ENCODE data around the gene PIK3C2B. TPM values are rescaled to one million over a fixed set of nuclear protein-coding genes. Genes with fewer than 3 reads are reported as not detected.
A peak's percentile ranks its signal among the peaks of the same experiment; 100 is the strongest.

Gene PIK3C2B
- total RNA-seq, 1 experiment from 2014 or later = 4.9 TPM

GRCh38 chr1:204468766-204469302 lies 25.8 kb downstream of the PIK3C2B start:
- in situ Hi-C loops (cut with HindIII; ENCODE audit: low pct_unique_long_range_greater_than_20kb, low sequenced_read_pairs) = no loop called here
- no peak for DNase-seq (ENCODE audit: low read depth, low spot score)

DNA sequence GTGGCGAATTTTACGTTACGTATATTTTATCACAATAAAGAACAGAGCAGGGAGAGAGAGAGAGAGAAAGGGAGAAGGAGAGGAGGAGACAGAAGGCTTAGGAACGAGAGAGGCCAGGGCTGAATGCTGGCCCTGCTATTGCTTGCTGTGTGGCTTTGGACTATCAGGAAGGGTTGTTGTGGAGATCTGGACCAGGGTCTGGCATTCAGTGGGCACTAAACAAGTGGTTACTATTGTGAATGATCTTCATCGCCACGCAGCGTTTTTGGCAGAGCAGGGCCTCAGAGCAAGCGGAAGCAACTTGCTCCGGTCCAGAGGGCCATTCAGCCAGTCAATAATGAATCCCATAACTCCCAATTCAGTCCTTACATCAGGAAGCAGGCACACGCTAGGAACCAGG lies 26.4 kb downstream of the PIK3C2B start:
- in situ Hi-C loops (cut with HindIII; ENCODE audit: low pct_unique_long_range_greater_than_20kb, low sequenced_read_pairs) = no loop called here
- no peak for DNase-seq (ENCODE audit: low read depth, low spot score)

DNA sequence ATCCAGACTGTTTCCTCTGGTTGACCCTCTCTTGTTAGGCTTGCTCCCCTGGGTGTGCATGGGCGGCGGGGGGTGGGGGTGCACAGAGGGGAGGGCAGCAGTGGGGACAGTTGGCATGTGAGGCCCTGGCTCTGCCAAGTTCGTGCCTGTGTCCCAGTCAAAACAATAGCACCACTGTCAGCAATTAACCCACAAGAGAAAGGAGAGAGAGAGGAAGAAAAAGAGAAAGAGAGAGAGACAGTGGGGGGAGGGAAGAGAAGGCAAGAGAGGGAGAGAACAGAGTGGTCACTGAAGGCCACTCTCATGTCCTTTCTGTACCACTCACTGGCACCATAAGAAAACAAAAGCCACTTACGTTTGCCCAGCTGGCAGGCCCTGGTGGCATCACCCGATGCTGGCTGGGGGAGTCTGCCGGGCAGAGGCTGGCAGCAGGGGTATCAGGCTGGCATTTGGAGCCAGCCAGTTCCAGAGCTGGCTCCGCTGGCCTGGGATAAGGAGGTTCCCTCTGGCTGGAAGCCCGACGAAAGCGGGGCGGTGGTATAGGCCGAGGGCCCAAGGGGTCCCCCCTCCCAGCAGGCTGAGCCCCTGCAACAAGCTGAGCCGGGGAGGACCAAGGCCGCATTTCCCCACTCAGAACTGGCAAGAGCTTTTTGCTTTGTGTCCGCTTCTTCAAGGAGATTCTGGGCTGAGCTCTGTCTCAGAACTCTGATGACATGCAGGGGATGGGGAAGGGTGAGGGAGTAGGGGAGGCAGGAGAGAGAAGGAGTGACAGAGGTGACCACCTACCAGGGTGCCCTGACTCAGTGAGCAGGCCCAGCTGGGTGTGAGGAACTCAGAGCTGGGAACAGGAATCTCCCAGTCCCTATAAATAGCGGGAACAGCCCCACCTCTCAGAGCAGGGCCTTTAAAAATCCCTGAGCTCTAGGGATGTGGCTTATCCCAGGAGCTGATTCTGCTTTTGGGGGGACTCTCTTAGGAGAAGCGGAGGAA lies 27.9 kb downstream of the PIK3C2B start:
- in situ Hi-C loops (cut with HindIII; ENCODE audit: low pct_unique_long_range_greater_than_20kb, low sequenced_read_pairs) = no loop called here
- DNase-seq (ENCODE audit: low read depth, low spot score) = peak; percentile 76

- peak; percentile 7 for DNase-seq (ENCODE audit: low read depth, low spot score)
- in situ Hi-C loops (cut with HindIII; ENCODE audit: low pct_unique_long_range_greater_than_20kb, low sequenced_read_pairs) = no loop called here
Measured at GRCh38 chr1:204465546-204466415, 28.8 kb downstream of the PIK3C2B start.

GRCh38 chr1:204464701-204465100 lies 29.9 kb downstream of the PIK3C2B start:
- DNase-seq (ENCODE audit: low read depth, low spot score) = no peak
- in situ Hi-C loops (cut with HindIII; ENCODE audit: low pct_unique_long_range_greater_than_20kb, low sequenced_read_pairs) = no loop called here

DNA sequence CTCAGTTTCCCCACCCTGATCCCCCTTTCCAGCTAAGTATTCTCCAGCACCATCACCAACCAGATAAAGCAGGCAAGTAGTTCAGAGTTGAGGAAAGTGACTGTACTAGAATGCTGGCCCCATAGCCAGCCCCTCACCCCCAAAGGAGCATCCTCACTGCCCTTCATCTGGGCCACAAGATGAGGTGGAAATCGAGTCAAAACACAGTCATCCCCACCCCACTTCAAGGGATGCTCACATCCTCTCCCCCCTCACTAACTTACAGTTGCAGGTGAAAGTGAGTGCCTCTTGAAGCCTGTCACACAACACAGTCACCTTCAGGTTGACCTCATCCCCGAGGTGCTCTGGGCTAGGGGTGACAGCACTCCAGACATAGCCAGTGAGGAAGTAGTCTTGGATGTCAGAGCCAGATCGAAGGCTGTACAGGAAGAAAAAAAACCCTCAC lies 30.4 kb downstream of the PIK3C2B start:
- in situ Hi-C loops (cut with HindIII; ENCODE audit: low pct_unique_long_range_greater_than_20kb, low sequenced_read_pairs) = no loop called here
- no peak for DNase-seq (ENCODE audit: low read depth, low spot score)

DNA sequence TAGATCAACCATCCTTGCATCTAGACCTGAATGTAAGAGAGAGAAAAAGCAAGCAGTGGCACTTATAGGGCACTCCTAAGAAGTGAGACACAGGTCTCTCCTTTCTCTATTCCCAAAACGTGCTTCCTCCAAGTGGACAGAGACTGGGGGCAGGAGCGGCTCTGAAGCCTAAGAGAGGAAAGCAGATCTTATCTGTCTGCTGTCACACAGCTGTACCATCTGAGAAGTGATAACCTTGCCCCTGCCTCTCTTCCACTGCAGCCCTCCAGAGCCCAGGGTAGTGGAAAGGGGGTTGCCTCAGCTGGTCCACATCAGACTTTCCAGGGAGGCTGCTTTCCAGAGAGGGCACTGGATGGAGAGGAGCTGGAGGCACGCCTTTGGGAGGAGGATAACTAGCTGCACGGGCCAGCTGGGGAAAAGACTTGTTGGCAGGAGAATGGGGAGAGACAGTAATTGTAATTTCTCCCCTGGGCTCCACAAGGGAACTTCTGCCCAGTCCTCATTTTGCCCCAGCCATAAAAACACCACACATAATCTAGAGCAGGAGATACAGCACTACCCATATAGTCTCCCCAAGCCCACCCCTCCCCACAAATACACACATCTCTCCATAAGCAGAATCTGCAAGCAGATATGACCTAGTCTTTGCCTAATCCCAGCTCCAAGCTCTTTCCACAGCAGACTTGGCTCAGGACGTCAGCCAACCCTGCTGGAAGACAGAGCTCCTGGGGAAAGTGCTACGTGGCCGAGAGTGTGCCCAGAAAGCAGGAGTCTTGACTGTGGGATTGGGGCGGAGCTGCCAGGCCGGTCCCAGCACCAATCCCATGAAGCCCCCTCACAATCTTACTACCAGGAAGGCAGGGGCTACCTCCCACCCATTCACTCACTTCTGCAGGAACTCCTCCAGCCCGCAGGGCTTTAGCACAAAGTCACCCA lies 31.2 kb downstream of the PIK3C2B start:
- in situ Hi-C loops (cut with HindIII; ENCODE audit: low pct_unique_long_range_greater_than_20kb, low sequenced_read_pairs) = no loop called here

GRCh38 chr1:204462229-204462561 lies 32.4 kb downstream of the PIK3C2B start:
- in situ Hi-C loops (cut with HindIII; ENCODE audit: low pct_unique_long_range_greater_than_20kb, low sequenced_read_pairs) = no loop called here
- DNase-seq (ENCODE audit: low read depth, low spot score) = no peak

More for the DNA sequence above, 31.2 kb downstream of the PIK3C2B start:
- no peak for DNase-seq (ENCODE audit: low read depth, low spot score)

GRCh38 chr1:204461331-204462228 lies 33.0 kb downstream of the PIK3C2B start:
- in situ Hi-C loops (cut with HindIII; ENCODE audit: low pct_unique_long_range_greater_than_20kb, low sequenced_read_pairs) = no loop called here
- no peak for DNase-seq (ENCODE audit: low read depth, low spot score)

- in situ Hi-C loops (cut with HindIII; ENCODE audit: low pct_unique_long_range_greater_than_20kb, low sequenced_read_pairs) = no loop called here
- DNase-seq (ENCODE audit: low read depth, low spot score) = no peak
Measured at GRCh38 chr1:204460346-204460745, 34.3 kb downstream of the PIK3C2B start.

- DNase-seq (ENCODE audit: low read depth, low spot score) = no peak
- in situ Hi-C loops (cut with HindIII; ENCODE audit: low pct_unique_long_range_greater_than_20kb, low sequenced_read_pairs) = no loop called here
Measured at GRCh38 chr1:204459706-204460105, 34.9 kb downstream of the PIK3C2B start.

DNA sequence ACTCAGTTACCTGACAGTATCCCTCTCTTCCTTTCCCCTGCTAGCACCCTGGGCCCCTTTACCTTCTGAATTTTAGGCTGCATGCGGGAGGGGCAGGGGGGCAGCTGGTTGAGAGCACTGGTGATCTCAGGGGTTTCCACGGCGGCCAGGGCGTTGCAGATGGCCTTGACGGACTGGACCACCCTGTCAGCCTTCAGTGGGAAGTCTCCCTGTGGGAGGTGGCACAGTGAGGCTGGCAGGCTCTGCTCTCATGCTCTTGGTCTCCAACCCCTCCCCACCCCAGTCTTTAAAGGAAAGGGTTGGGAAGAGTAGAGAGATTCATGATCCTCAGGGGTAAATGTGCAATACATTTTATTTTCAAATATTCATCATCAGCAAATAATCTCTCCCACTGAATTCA lies 36.9 kb downstream of the PIK3C2B start:
- no peak for DNase-seq (ENCODE audit: low read depth, low spot score)
- in situ Hi-C loops (cut with HindIII; ENCODE audit: low pct_unique_long_range_greater_than_20kb, low sequenced_read_pairs) = no loop called here

DNA sequence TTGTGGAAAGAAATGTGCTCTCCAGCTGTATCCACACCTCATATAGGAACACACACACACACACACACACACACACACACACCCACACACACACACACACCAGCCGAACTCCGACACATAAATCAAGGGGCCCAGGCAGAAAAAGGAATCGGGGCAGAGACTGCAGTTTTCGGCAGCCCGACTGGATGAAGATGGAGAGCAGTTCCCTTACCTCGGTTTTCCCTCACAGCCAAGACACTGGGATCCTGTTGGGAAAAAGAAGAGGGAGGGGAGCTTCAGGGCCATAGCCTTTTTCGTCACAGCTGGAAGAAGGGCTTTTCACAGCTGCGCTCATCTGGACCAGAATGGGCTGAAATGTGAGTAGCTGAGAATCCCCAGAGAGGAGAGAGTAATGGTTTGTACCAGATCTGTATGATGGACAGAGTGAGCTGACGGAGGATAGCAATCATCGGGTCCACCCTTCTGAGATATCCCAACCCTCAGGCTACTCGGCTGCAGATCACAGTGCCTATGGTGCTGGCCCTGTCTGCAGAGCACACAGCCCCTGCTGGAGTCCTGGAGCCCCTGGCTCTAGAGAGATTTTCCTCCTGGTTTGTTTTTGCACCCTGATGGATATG lies 37.7 kb downstream of the PIK3C2B start:
- DNase-seq (ENCODE audit: low read depth, low spot score) = no peak
- in situ Hi-C loops (cut with HindIII; ENCODE audit: low pct_unique_long_range_greater_than_20kb, low sequenced_read_pairs) = no loop called here

DNA sequence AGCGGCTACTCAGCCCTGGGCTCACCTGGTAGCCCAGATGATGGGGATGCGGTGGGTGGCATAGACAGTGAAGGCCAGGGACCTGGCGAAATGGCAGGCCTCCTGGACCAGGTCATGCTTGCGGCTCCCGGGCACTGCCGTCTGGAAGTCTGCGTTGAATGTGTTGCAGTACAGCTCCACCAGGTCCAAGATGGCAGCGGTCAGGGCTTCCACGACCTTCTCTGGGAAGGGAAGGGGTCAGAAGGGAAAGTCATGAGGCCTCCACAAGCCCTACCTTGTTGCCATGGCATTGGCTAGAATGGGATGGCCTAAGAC lies 38.8 kb downstream of the PIK3C2B start:
- in situ Hi-C loops (cut with HindIII; ENCODE audit: low pct_unique_long_range_greater_than_20kb, low sequenced_read_pairs) = no loop called here
- no peak for DNase-seq (ENCODE audit: low read depth, low spot score)

GRCh38 chr1:204455063-204455830 lies 39.4 kb downstream of the PIK3C2B start:
- in situ Hi-C loops (cut with HindIII; ENCODE audit: low pct_unique_long_range_greater_than_20kb, low sequenced_read_pairs) = no loop called here
- no peak for DNase-seq (ENCODE audit: low read depth, low spot score)
